GM12801 (cell line): ENCODE results near the gene TTLL9.

ENCODE experiments used
- TF ChIP-seq, protein P1 (sequence below): IDR thresholded peaks from one replicate; pipeline ENCODE4 v1.5.1; 2011; ENCODE audit warnings: control low read depth; ENCODE audit not compliant: insufficient read length; ENCODE audit errors: extremely low read depth

TTLL9 gene

GRCh38 chr20:31945319-31945718 lies 74.9 kb downstream of the TTLL9 start:
- TF ChIP-seq, protein P1, sequence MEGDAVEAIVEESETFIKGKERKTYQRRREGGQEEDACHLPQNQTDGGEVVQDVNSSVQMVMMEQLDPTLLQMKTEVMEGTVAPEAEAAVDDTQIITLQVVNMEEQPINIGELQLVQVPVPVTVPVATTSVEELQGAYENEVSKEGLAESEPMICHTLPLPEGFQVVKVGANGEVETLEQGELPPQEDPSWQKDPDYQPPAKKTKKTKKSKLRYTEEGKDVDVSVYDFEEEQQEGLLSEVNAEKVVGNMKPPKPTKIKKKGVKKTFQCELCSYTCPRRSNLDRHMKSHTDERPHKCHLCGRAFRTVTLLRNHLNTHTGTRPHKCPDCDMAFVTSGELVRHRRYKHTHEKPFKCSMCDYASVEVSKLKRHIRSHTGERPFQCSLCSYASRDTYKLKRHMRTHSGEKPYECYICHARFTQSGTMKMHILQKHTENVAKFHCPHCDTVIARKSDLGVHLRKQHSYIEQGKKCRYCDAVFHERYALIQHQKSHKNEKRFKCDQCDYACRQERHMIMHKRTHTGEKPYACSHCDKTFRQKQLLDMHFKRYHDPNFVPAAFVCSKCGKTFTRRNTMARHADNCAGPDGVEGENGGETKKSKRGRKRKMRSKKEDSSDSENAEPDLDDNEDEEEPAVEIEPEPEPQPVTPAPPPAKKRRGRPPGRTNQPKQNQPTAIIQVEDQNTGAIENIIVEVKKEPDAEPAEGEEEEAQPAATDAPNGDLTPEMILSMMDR, result no peak

DNA sequence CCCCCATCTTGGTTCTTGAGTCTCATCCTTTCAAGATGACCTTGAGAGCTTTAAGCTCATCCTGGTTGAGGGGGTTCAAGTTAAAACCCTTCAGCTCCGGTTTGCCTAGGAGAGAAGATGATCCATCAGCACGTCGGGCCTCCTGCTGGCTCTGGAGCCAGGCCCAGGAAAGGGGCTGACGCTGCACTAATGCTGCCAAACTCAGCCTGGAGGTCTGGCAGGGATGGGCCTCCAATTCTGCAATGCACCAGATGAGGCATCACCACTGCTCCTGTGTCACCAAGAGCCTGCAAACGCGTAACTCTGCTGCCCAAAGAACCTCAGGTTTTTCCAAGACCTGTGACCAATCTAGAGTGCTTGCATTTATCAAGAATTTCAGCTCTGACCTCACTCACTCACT lies 75.4 kb downstream of the TTLL9 start:
- TF ChIP-seq, protein P1, result no peak

DNA sequence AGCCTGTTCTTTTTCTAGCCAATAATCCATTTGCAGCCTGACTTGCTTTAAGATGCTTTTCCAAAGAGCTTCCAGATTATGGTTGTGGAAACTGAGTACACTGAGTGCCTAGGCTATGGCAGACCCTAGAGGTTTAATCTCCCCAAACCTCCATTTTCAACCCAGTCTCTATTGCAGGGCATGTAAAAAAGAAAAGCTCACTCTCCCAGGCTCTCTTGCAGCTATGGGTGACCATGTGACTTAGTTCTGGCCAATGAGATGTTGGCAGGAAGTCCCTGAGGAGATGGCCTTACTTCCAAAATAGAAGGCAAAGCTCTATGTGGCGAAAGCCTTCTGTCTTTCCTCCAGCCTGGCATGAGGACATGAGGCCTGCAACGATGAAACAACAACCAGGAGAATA lies 77.6 kb downstream of the TTLL9 start:
- TF ChIP-seq, protein P1, result no peak

DNA sequence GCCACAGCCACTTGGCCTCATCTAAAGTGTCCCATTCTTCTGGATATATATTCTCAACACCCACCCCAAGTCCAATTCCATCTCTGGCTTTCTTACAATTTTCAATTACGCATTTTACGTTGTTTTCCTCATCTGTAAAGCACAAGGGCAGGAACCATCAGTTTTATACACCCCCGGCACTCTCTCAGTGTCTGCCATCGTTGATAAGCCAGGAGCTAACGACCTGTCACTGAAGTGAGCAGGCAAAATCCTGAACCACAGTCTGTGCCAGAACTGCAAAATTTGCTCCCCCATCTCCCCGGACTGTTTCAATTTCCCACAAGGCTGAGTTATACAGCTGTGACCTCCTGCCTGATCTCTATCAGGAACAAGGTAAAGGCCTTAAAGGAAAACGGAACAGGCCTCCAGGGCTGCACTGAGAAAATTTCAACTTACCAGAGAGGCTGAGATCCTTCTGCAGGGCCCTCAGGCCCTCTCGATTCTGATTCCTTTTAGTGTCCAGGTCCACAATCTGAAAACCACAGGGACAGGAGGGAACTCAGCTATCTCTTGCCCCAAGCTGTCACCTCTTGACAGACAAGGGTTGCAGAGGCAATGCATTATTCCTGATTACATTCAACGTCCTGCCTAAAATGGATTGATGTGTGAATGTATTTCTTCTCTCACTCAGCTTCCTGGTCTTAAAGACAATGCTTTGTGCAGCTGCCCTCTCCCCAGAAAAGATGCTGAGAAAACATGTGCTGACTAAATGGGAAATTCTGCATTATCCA lies 79.6 kb downstream of the TTLL9 start:
- TF ChIP-seq, protein P1, result no peak

- TF ChIP-seq, protein P1, result no peak
Observed at GRCh38 chr20:31951203-31951529, 80.7 kb downstream of the TTLL9 start.

GRCh38 chr20:31951530-31952453 lies 81.4 kb downstream of the TTLL9 start, which contains the start of gene PDRG1:
PDRG1 (minus strand) TSS chr20:31952046; CDS start chr20:31951961, 85 bp downstream.
- TF ChIP-seq, protein P1, result peak; percentile 68

- TF ChIP-seq, protein P1, result no peak
Observed at GRCh38 chr20:31953556-31954148, 83.2 kb downstream of the TTLL9 start.
